Stimulated activated CD4-positive, alpha-beta T cell treated with anti-CD3 and anti-CD28 coated beads, TNF-alpha, amount 100 ng/mL, for 1 hour (primary cell): Measurements from ENCODE around the gene CCBE1.
"Not testable (repeated sequence)": the region's sequence is repeated elsewhere in the genome, so short reads cannot be mapped to it uniquely, and the experiment has no call there.

Source experiments
- DNase-seq, 3 donors: peaks; one replicate each; pipeline ENCODE4 v3.0.0-alpha.2; 2020; ENCODE audit warnings: low read depth in 3 of 3, low spot score in 1 of 3

CCBE1 gene

GRCh38 chr18:59684777-59685176 lies 12.4 kb downstream of the CCBE1 start:
- DNase-seq, result no peak

GRCh38 chr18:59681521-59682004 lies 15.7 kb downstream of the CCBE1 start:
- DNase-seq, result no peak

GRCh38 chr18:59681051-59681450 lies 16.2 kb downstream of the CCBE1 start:
- no peak for DNase-seq

- DNase-seq, result no peak
These were observed 21.9 kb downstream of the CCBE1 start for GRCh38 chr18:59675346-59675745.

GRCh38 chr18:59674903-59675270 lies 22.3 kb downstream of the CCBE1 start:
- DNase-seq, result no peak

- no peak for DNase-seq
These were observed 22.9 kb downstream of the CCBE1 start for GRCh38 chr18:59674186-59674902.

GRCh38 chr18:59672235-59672711 lies 24.9 kb downstream of the CCBE1 start:
- no peak for DNase-seq

- no peak for DNase-seq
These were observed 25.7 kb downstream of the CCBE1 start for GRCh38 chr18:59671551-59671950.

GRCh38 chr18:59669872-59670657 lies 27.2 kb downstream of the CCBE1 start:
- DNase-seq, result no peak

GRCh38 chr18:59667488-59667887 lies 29.7 kb downstream of the CCBE1 start:
- no peak for DNase-seq

- DNase-seq, result not testable (repeated sequence)
These were observed 31.2 kb downstream of the CCBE1 start for GRCh38 chr18:59666007-59666402.

GRCh38 chr18:59665057-59666006 lies 31.9 kb downstream of the CCBE1 start:
- DNase-seq, result no peak

GRCh38 chr18:59664329-59664728 lies 32.9 kb downstream of the CCBE1 start:
- DNase-seq, result no peak

GRCh38 chr18:59663096-59663495 lies 34.1 kb downstream of the CCBE1 start:
- no peak for DNase-seq

- no peak for DNase-seq
These were observed 35.1 kb downstream of the CCBE1 start for GRCh38 chr18:59661891-59662701.

GRCh38 chr18:59660786-59661743 lies 36.2 kb downstream of the CCBE1 start:
- no peak for DNase-seq

GRCh38 chr18:59660366-59660765 lies 36.9 kb downstream of the CCBE1 start:
- DNase-seq, result no peak

- no peak for DNase-seq
These were observed 37.6 kb downstream of the CCBE1 start for GRCh38 chr18:59659508-59660170.

- DNase-seq, result no peak
These were observed 38.3 kb downstream of the CCBE1 start for GRCh38 chr18:59658941-59659340.
